ENCODE data around the gene ARSH. TPM values are rescaled to one million over a fixed set of nuclear protein-coding genes. Genes with fewer than 3 reads are reported as not detected.

ARSH gene
- polyA plus RNA-seq, 6 donors from 2014 or later: not detected

DNA sequence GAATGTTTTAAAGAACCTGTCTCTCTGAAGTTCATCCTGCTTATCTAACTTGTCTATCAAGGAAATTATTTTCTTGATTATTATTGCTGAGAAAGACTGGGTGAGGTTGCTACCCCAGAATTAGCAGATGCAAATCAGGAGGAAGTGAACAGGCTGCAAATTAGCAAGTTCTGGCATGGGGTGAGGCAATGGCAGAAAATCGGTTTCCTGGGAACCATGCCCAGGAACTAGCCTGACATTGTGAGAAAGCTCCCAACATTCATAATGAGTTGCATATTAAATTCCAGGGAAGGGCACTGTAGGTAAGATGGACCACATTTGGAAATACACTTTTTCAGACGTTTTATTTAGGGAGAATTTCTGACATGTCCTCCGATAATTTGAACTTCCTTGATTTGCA, 46.5 kb downstream of the ARSH start:
- Mint-ChIP-seq H3K36me3 (no peaks in the 10 kb centered on the region), H3K27ac (no peak overlapping the region)
- no peak for ATAC-seq (ENCODE audit: low read depth in 2 of 2)

DNA sequence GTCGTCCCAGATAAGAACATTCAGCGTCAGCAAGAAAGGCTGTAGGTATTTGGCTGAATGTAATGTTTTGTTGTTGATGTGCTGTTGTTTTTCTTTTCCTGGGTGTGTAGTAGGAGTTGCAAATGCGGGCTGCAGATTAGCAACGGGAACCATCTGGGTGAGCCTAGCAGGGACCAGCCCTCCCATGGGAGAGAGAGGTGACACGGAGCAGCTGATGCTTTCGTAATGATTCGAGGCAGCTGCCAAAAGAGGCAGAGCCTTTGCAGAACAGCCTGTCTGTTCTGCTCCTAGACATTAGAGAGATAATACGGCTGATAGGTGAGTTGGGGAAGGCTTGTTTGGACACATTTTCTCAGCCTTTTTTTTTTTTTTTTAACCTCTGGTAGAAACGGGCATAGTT, 60.2 kb downstream of the ARSH start:
- no peak overlapping the region for H3K4me3 Mint-ChIP-seq
- H3K27me3 Mint-ChIP-seq: no peaks in the 10 kb centered on the region
- no peaks in the 10 kb centered on the region for H3K4me1 Mint-ChIP-seq
- H3K9me3 Mint-ChIP-seq: peaks cover 0 to 14% (median 6%) of the 10 kb centered on the region in 7 donors
- ATAC-seq (ENCODE audit: low read depth in 2 of 2) (no peak), DNase-seq (no peak)
- H3K27ac Mint-ChIP-seq: no peak overlapping the region
- no peaks in the 10 kb centered on the region for H3K36me3 Mint-ChIP-seq

More for the DNA sequence above, 46.5 kb downstream of the ARSH start:
- no peak for DNase-seq
- H3K9me3 Mint-ChIP-seq: peaks cover 0 to 4% (median 0%) of the 10 kb centered on the region in 7 donors
- no peaks in the 10 kb centered on the region for H3K4me1 Mint-ChIP-seq
- H3K4me3 Mint-ChIP-seq: peak overlapping the region in 1 of 8 donors; percentile 15
- no peaks in the 10 kb centered on the region for H3K27me3 Mint-ChIP-seq

DNA sequence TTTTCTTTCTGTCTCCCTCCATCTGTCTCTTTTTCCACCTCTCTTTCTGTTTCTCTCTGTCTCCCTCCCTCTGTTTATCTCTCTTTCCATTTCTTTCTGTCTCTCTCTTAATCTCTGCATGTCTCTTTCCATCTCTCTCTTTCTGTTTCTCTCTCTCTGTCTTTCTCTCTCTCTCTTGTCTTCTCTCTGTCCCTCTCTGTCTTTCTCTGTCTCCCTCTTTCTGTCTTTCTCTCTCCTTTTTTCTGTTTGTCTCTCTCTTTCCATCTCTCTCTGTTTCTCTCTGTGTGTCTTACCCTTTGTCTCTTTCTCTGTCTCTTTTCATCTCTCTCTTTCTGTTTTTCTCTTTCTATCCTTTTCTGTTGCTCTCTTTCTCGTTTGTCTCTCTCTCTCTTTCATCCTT, 69.6 kb downstream of the ARSH start:
- DNase-seq: no peak
- Mint-ChIP-seq H3K36me3 (no peaks in the 10 kb centered on the region), H3K9me3 (peaks cover 0 to 9% (median 3%) of the 10 kb centered on the region in 7 donors), H3K4me1 (no peaks in the 10 kb centered on the region), H3K27me3 (peaks cover 0 to 16% (median 13%) of the 10 kb centered on the region in 3 donors), H3K27ac (peak overlapping the region in 1 of 6 donors; percentile 92), H3K4me3 (no peak overlapping the region)
- ATAC-seq (ENCODE audit: low read depth in 2 of 2): no peak

DNA sequence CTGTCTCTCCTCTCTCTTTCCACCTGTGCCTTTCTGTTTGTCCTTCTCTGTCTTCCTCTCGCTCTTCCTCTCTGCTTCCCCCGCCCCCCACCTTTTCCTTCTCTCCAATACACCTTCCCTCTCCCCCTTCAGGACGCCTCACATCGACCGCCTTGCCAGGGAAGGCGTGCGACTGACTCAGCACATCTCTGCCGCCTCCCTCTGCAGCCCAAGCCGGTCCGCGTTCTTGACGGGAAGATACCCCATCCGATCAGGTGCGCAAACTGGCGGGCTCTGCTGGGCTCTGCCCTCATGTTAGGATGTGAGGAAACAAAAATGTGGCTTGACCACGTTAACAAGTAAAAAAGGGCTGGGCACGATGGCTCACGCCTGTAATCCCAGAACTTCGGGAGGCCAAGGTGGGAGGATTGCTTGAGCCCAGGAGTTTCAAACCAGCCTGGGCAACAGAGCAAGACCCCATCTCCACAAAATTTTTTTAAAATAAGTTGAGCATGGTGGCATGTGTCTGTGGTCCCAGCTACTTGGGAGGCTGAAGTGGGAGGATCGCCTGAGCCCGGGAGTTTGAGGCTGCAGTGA, 70.2 kb downstream of the ARSH start:
- Mint-ChIP-seq H3K36me3 (no peaks in the 10 kb centered on the region), H3K9me3 (peaks cover 0 to 9% (median 3%) of the 10 kb centered on the region in 7 donors), H3K27ac (no peak overlapping the region), H3K27me3 (peaks cover 0 to 16% (median 13%) of the 10 kb centered on the region in 3 donors), H3K4me1 (no peaks in the 10 kb centered on the region), H3K4me3 (no peak overlapping the region)
- ATAC-seq (ENCODE audit: low read depth in 2 of 2): no peak
- DNase-seq: no peak

Other genes starting within 250 kb of the ARSH start
- not detected for gene GYG2, start 177.6 kb upstream of the ARSH start, polyA plus RNA-seq (ENCODE audit: low read depth in 6 of 6)
- gene ARSD, start 77.2 kb upstream of the ARSH start, polyA plus RNA-seq (ENCODE audit: low read depth in 6 of 6): 1 to 10 TPM; 1.2 to 9.6 (median 5.1) TPM
- not detected for gene ARSF, start 34.9 kb downstream of the ARSH start, polyA plus RNA-seq (ENCODE audit: low read depth in 6 of 6)